Neuron (in vitro differentiated cells): Measurements from ENCODE around the gene SLC16A10.
"Not testable (repeated sequence)": the region's sequence is repeated elsewhere in the genome, so short reads cannot be mapped to it uniquely, and the experiment has no call there.

ENCODE experiments used
- H2AFZ ChIP-seq: one replicate; pipeline ENCODE4 v1.6.1; 2013; ENCODE audit warnings: low read depth, mild to moderate bottlenecking, inconsistent platforms, low read length, moderate library complexity
- H3K27me3 ChIP-seq: one replicate; pipeline ENCODE4 v1.6.1; 2013; ENCODE audit warnings: low read length; ENCODE audit not compliant: insufficient read depth
- H3K36me3 ChIP-seq: one replicate; pipeline ENCODE4 v1.6.1; 2013; ENCODE audit warnings: low read length; ENCODE audit not compliant: insufficient read depth
- H3K4me1 ChIP-seq: one replicate; pipeline ENCODE4 v1.6.1; 2013; ENCODE audit warnings: low read length; ENCODE audit not compliant: insufficient read depth
- H3K4me3 ChIP-seq: 2 replicates; pipeline ENCODE4 v1.5.1; 2013; ENCODE audit warnings: mild to moderate bottlenecking, low read length, moderate library complexity
- H3K9me3 ChIP-seq: one replicate; pipeline ENCODE4 v1.6.1; 2013; ENCODE audit warnings: low read length

The SLC16A10 gene

GRCh38 chr6:111231090-111231459, 143.8 kb downstream of the SLC16A10 start:
- Histone ChIP-seq H3K27me3 (no peaks in the 10 kb centered on the region), H3K36me3 (no peaks in the 10 kb centered on the region), H2AFZ (no peak overlapping the region), H3K4me3 (no peak overlapping the region), H3K4me1 (no peaks in the 10 kb centered on the region), H3K9me3 (no peaks in the 10 kb centered on the region)

- no peaks in the 10 kb centered on the region for H3K36me3 ChIP-seq
- no peak overlapping the region for H2AFZ ChIP-seq
- no peaks in the 10 kb centered on the region for H3K4me1 ChIP-seq
- no peak overlapping the region for H3K4me3 ChIP-seq
- no peaks in the 10 kb centered on the region for H3K9me3 ChIP-seq
- no peaks in the 10 kb centered on the region for H3K27me3 ChIP-seq
These were observed 150.5 kb downstream of the SLC16A10 start for GRCh38 chr6:111237852-111238251.

GRCh38 chr6:111238464-111239119, 151.3 kb downstream of the SLC16A10 start:
- no peaks in the 10 kb centered on the region for H3K36me3 ChIP-seq
- H3K4me3 ChIP-seq, result no peak overlapping the region
- no peaks in the 10 kb centered on the region for H3K9me3 ChIP-seq
- no peaks in the 10 kb centered on the region for H3K27me3 ChIP-seq
- no peak overlapping the region for H2AFZ ChIP-seq
- H3K4me1 ChIP-seq, result no peaks in the 10 kb centered on the region

GRCh38 chr6:111239461-111239860, 152.2 kb downstream of the SLC16A10 start:
- H3K27me3 ChIP-seq, result no peaks in the 10 kb centered on the region
- H3K4me3 ChIP-seq, result no peak overlapping the region
- H3K9me3 ChIP-seq, result no peaks in the 10 kb centered on the region
- no peaks in the 10 kb centered on the region for H3K4me1 ChIP-seq
- no peaks in the 10 kb centered on the region for H3K36me3 ChIP-seq
- no peak overlapping the region for H2AFZ ChIP-seq

GRCh38 chr6:111242452-111242851, 155.1 kb downstream of the SLC16A10 start:
- Histone ChIP-seq H3K36me3 (no peaks in the 10 kb centered on the region), H3K4me3 (no peak overlapping the region), H3K27me3 (no peaks in the 10 kb centered on the region), H3K4me1 (no peaks in the 10 kb centered on the region), H3K9me3 (no peaks in the 10 kb centered on the region), H2AFZ (no peak overlapping the region)

GRCh38 chr6:111243095-111243494, 155.8 kb downstream of the SLC16A10 start:
- Histone ChIP-seq H3K27me3 (no peaks in the 10 kb centered on the region), H3K36me3 (no peaks in the 10 kb centered on the region), H3K4me1 (no peaks in the 10 kb centered on the region), H3K9me3 (no peaks in the 10 kb centered on the region), H3K4me3 (no peak overlapping the region), H2AFZ (no peak overlapping the region)

- Histone ChIP-seq H3K9me3 (no peaks in the 10 kb centered on the region), H3K4me3 (no peak overlapping the region), H3K36me3 (no peaks in the 10 kb centered on the region), H2AFZ (no peak overlapping the region), H3K27me3 (no peaks in the 10 kb centered on the region), H3K4me1 (no peaks in the 10 kb centered on the region)
These were observed 161.5 kb downstream of the SLC16A10 start for GRCh38 chr6:111248789-111249188.

- Histone ChIP-seq H3K9me3 (no peaks in the 10 kb centered on the region), H3K36me3 (no peaks in the 10 kb centered on the region), H3K27me3 (no peaks in the 10 kb centered on the region), H2AFZ (no peak overlapping the region), H3K4me1 (no peaks in the 10 kb centered on the region), H3K4me3 (no peak overlapping the region)
These were observed 163.6 kb downstream of the SLC16A10 start for GRCh38 chr6:111250791-111251354.

GRCh38 chr6:111252726-111253125, 165.4 kb downstream of the SLC16A10 start:
- H3K4me3 ChIP-seq, result no peak overlapping the region
- no peaks in the 10 kb centered on the region for H3K9me3 ChIP-seq
- no peaks in the 10 kb centered on the region for H3K27me3 ChIP-seq
- H3K4me1 ChIP-seq, result no peaks in the 10 kb centered on the region
- H2AFZ ChIP-seq, result no peak overlapping the region
- no peaks in the 10 kb centered on the region for H3K36me3 ChIP-seq

- H3K27me3 ChIP-seq, result no peaks in the 10 kb centered on the region
- no peaks in the 10 kb centered on the region for H3K36me3 ChIP-seq
- H3K4me3 ChIP-seq, result no peak overlapping the region
- H3K4me1 ChIP-seq, result no peaks in the 10 kb centered on the region
- peak overlapping the region; percentile 0 for H2AFZ ChIP-seq
- no peaks in the 10 kb centered on the region for H3K9me3 ChIP-seq
These were observed 166.9 kb downstream of the SLC16A10 start for GRCh38 chr6:111254004-111254778.

- Histone ChIP-seq H3K27me3 (no peaks in the 10 kb centered on the region), H3K9me3 (no peaks in the 10 kb centered on the region), H2AFZ (peak overlapping the region; percentile 0), H3K4me1 (no peaks in the 10 kb centered on the region), H3K36me3 (no peaks in the 10 kb centered on the region), H3K4me3 (no peak overlapping the region)
These were observed 167.5 kb downstream of the SLC16A10 start for GRCh38 chr6:111254779-111255166.

- not testable (repeated sequence) for H3K4me1 ChIP-seq, H3K36me3 ChIP-seq, H2AFZ ChIP-seq, H3K9me3 ChIP-seq, H3K27me3 ChIP-seq, H3K4me3 ChIP-seq
These were observed 168.5 kb downstream of the SLC16A10 start for GRCh38 chr6:111255838-111256237.

- peaks cover 8% of the 10 kb centered on the region for H3K4me1 ChIP-seq
- H2AFZ ChIP-seq, result no peak overlapping the region
- H3K9me3 ChIP-seq, result no peaks in the 10 kb centered on the region
- no peaks in the 10 kb centered on the region for H3K36me3 ChIP-seq
- no peak overlapping the region for H3K4me3 ChIP-seq
- H3K27me3 ChIP-seq, result no peaks in the 10 kb centered on the region
These were observed 169.3 kb downstream of the SLC16A10 start for GRCh38 chr6:111256646-111257045.
